Stimulated activated naive CD8-positive, alpha-beta T cell treated with anti-CD3 and anti-CD28 coated beads, Interleukin-15, Interleukin-2, amounts not matched to agents 100 U/mL and 50 U/mL, for 24 hours (primary cell): Measurements from ENCODE around the gene MAGEA11.
"Not testable (repeated sequence)": the region's sequence is repeated elsewhere in the genome, so short reads cannot be mapped to it uniquely, and the experiment has no call there.

Experiments used
- ATAC-seq: fragments of 150-1000 bp; cut with Tn5 transposase; one replicate; pipeline ENCODE4 v1.10.0; 2021
- DNase-seq: peaks from one replicate; pipeline ENCODE4 v3.0.0; 2021

Gene MAGEA11, protein sequence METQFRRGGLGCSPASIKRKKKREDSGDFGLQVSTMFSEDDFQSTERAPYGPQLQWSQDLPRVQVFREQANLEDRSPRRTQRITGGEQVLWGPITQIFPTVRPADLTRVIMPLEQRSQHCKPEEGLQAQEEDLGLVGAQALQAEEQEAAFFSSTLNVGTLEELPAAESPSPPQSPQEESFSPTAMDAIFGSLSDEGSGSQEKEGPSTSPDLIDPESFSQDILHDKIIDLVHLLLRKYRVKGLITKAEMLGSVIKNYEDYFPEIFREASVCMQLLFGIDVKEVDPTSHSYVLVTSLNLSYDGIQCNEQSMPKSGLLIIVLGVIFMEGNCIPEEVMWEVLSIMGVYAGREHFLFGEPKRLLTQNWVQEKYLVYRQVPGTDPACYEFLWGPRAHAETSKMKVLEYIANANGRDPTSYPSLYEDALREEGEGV

GRCh38 chrX:149711545-149712236 lies at the start of gene MAGEA11:
Gene MAGEA11 (plus strand): TSS chrX:149712060. CDS start chrX:149713160, 1,100 bp downstream.
- ATAC-seq (no peak), DNase-seq (no peak)

DNA sequence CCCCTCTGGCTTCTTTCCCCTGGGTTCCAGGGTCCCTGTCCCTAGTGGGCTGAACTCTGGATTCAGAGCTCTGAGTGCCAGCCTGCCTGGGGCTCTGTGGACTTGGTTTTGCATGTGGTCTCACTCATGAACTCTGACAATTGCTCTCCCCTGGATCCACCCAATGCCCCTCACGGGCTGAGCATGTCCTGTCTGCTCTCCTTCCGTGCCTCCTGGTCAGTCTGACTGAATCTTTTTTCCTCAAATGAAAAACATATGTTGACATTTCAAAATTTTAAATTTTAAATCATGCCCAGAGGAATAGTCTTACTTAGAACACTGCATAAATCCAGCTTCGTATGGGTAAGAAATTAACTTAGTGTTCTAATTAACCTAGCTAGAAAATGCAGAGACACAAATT lies 36.8 kb upstream of the MAGEA11 start:
- ATAC-seq, DNase-seq: not testable (repeated sequence)

DNA sequence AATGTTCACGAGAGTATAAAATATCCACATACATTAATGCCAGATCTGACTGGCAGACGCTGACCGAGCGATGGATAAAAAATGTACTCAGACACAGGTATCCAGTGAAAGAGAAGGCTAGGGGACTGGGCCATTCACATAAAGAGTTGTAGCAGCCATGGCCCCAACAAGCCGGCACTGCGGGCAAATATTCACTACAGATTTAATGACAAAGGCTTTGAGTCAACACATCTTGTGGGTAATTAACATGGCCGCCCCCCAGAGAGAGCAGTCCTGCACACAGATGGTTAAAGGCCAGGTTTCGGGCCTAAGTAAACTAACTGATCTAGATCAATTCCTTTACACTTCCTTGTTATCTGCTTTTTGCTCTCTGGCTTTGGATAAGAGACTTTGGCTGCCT lies 36.3 kb upstream of the MAGEA11 start:
- ATAC-seq = not testable (repeated sequence)

GRCh38 chrX:149679164-149679678 lies 32.6 kb upstream of the MAGEA11 start:
- not testable (repeated sequence) for ATAC-seq

More for the DNA sequence above, 36.3 kb upstream of the MAGEA11 start:
- not testable (repeated sequence) for DNase-seq

GRCh38 chrX:149681182-149681581 lies 30.7 kb upstream of the MAGEA11 start:
- DNase-seq = no peak

More at GRCh38 chrX:149679164-149679678, 32.6 kb upstream of the MAGEA11 start:
- DNase-seq = not testable (repeated sequence)

GRCh38 chrX:149682031-149682430 lies 29.8 kb upstream of the MAGEA11 start:
- no peak for DNase-seq
- no peak for ATAC-seq

More at GRCh38 chrX:149681182-149681581, 30.7 kb upstream of the MAGEA11 start:
- no peak for ATAC-seq

DNA sequence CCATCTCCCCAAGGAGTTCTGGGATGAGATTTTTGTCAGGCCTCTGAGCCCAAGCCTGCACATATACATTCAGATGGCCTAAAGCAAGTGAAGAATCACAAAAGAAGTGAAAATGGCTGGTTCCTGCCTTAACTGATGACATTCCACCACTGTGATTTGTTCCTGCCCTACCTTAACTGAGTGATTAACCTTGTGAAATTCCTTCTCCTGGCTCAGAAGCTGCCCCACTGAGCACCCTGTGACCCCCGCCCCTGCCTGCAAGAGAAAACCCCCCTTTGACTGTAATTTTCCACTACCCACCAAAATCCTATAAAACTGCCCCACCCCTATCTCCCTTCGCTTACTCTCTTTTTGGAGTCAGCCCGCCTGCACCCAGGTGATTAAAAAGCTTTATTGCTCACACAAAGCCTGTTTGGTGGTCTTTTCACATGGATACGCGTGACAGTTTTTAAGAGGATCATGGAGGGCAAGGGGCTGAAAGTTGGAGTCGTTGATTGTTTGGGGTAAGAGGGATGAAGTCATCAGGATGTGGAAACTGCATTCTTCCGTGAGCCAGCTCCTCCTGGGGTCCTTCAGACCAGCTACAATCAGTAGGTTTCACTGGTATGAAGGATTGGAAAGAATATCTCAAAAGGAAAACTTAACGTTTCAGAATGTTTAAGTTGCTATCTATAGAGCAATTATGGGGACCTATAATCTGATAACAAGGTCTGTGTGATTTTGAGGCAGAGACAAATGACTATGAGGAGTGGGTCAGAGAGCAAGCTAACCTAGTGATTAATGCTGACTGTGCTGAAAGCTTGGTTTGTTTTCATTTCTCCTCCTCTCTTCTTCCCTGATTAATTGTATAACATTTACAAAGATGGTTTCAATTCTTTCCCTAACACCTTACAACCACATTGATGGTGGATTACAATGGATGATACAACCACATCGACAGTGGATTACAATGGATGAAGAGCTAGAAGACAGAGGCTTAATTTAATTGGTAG lies 28.6 kb upstream of the MAGEA11 start:
- ATAC-seq (no peak), DNase-seq (no peak)

GRCh38 chrX:149683966-149684730 lies 27.7 kb upstream of the MAGEA11 start:
- ATAC-seq (no peak), DNase-seq (no peak)

GRCh38 chrX:149687991-149688390 lies 23.9 kb upstream of the MAGEA11 start:
- ATAC-seq (no peak), DNase-seq (no peak)

DNA sequence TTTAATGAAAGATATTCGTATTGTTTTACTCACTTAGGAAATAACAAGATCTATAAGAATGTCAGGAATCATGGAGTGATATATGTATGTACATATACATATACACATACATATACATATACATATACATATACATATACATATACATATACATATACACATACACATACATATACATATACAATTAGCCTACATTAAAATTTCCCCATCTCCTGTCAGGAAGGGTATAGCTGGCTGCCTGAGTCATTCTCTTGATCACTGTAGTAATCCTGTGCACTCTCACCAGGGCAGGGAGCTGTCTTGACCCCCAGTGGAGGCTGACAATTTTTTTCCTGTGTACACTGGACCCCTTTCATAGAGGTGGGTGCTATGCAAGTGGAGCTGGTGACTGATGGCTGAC lies 23.3 kb upstream of the MAGEA11 start:
- DNase-seq (no peak), ATAC-seq (no peak)

- ATAC-seq = no peak
- no peak for DNase-seq
Measured at GRCh38 chrX:149691794-149692193, 20.1 kb upstream of the MAGEA11 start.

DNA sequence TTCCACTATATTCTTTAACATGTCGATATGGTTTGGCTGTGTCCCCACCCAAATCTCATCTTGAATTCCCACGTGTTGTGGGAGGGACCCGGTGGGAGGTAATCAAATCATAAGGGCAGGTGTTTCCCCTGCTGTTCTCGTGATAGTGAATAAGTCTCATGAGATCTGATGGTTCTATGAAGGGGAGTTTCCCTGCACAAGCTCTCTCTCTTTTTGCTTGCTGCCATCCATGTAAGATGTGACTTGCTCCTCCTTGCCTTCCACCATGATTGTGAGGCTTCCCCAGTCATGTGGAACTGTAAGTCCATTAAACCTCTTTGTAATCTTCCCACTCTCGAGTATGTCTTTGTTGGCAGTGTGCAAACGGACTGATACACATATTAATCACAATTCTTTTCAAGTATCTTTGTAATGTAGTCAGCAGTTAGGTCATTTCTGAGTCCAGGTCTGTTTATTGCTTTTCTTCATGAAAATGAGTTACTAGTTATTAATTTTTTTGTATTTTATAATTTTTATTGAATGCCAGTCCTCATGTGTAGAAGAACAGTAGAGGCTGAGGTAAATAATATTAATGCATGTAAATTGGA lies 19.1 kb upstream of the MAGEA11 start:
- ATAC-seq, DNase-seq: not testable (repeated sequence)

- ATAC-seq (no peak), DNase-seq (no peak)
Measured at GRCh38 chrX:149699761-149700160, 12.1 kb upstream of the MAGEA11 start.

DNA sequence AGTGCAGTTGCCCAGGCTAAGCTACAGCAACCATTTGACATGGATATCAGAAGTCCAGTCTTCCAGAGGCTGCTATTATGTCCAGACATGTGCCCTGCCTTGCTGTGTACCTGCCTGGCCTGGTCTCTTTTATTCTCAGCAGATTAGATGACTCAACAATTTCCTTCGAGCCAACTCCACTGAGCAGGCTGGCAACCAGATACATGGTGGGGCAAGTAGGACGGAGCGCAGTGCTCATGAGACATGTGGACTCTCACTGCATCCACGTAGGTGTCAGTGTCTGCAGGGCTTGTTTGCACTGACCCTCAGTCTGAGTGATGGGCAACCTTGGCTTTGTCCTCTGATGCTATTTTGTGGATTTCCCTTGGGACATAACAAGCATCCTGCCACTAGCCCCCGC lies 7.2 kb upstream of the MAGEA11 start:
- DNase-seq = no peak
- no peak for ATAC-seq

GRCh38 chrX:149707147-149707901 lies 4.5 kb upstream of the MAGEA11 start:
- ATAC-seq = no peak
- DNase-seq = no peak

DNA sequence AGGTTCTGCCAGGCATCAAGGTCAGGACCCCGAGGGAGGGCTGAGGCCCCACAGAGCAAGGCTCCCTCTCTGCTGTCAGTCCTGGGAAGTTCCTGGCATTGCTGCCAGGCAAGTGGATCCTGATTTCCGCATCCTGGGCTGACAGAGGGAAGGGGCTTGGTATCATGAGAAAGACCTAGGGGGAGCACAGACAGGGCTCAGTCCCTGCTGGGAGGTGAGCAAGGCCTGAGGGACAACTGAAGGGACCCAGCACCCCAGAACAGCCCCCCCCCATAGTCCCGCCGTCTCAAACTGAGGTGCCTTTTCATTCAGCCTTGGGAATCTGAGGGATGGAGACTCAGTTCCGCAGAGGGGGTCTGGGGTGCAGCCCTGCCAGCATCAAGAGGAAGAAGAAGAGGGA lies 971 bp downstream of the MAGEA11 start:
- DNase-seq (no peak), ATAC-seq (no peak)

GRCh38 chrX:149713279-149714050 lies 1.6 kb downstream of the MAGEA11 start:
- ATAC-seq (no peak), DNase-seq (no peak)

DNA sequence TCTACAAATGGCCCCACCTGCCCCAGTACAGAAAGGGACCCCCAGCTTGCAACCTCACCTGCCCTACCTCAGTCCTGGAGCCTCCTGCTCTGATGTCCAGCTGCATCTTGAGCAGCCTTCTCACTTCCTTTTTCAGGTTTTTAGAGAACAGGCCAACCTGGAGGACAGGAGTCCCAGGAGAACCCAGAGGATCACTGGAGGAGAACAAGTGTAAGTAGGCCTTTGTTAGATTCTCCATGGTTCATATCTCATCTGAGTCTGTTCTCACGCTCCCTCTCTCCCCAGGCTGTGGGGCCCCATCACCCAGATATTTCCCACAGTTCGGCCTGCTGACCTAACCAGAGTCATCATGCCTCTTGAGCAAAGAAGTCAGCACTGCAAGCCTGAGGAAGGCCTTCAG lies 3.6 kb downstream of the MAGEA11 start:
- no peak for ATAC-seq
- no peak for DNase-seq

DNA sequence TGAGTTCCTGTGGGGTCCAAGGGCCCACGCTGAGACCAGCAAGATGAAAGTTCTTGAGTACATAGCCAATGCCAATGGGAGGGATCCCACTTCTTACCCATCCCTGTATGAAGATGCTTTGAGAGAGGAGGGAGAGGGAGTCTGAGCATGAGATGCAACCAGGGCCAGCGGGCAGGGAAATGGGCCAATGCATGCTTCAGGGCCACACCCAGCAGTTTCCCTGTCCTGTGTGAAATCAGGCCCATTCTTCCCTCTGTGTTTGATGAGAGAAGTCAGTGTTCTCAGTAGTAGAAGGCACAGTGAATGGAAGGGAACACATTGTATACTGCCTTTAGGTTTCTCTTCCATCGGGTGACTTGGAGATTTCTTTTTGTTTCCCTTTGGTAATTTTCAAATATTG lies 4.8 kb downstream of the MAGEA11 start:
- ATAC-seq (no peak), DNase-seq (no peak)
